ENCODE data around the gene CPNE4. TPM values are rescaled to one million over a fixed set of nuclear protein-coding genes. Genes with fewer than 3 reads are reported as not detected.

CPNE4 gene
- total RNA-seq, 1 donor from 2014 or later = 0.41 TPM

DNA sequence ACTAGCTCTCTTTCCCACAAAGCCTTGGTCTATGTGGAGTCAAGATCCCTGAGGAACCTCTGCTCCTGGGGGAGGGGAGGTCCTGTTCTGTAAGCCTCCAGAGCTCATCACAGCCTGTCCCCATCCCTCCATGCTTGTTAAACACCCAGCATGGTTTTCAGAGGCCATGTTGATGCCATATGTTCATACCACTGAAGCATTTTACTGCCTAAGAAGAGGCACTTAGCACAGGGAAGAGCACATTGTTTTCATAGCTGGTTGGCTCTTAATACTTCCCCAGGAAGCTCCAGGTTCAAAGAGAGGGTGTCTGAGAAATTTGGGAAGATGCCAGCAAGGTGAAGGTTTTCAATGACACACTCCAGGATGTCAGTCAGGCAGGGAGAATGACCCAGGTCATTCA lies 25.6 kb downstream of the CPNE4 start:
- H3K27ac Mint-ChIP-seq (ENCODE audit: unreplicated experiment) = no peak overlapping the region
- H3K36me3 Mint-ChIP-seq (ENCODE audit: low read depth, unreplicated experiment) = no peaks in the 10 kb centered on the region
- no peak for DNase-seq (ENCODE audit: low spot score)
- peaks cover 2% of the 10 kb centered on the region for H3K27me3 Mint-ChIP-seq (ENCODE audit: unreplicated experiment)
- no peaks in the 10 kb centered on the region for H3K4me1 Mint-ChIP-seq (ENCODE audit: unreplicated experiment)
- TF ChIP-seq, protein P1, sequence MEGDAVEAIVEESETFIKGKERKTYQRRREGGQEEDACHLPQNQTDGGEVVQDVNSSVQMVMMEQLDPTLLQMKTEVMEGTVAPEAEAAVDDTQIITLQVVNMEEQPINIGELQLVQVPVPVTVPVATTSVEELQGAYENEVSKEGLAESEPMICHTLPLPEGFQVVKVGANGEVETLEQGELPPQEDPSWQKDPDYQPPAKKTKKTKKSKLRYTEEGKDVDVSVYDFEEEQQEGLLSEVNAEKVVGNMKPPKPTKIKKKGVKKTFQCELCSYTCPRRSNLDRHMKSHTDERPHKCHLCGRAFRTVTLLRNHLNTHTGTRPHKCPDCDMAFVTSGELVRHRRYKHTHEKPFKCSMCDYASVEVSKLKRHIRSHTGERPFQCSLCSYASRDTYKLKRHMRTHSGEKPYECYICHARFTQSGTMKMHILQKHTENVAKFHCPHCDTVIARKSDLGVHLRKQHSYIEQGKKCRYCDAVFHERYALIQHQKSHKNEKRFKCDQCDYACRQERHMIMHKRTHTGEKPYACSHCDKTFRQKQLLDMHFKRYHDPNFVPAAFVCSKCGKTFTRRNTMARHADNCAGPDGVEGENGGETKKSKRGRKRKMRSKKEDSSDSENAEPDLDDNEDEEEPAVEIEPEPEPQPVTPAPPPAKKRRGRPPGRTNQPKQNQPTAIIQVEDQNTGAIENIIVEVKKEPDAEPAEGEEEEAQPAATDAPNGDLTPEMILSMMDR (IDR thresholded peaks at IDR 0.05; ENCODE audit: unreplicated experiment) = no peak
- H3K9me3 Mint-ChIP-seq (ENCODE audit: unreplicated experiment) = no peaks in the 10 kb centered on the region
- no peak overlapping the region for H3K4me3 Mint-ChIP-seq (ENCODE audit: unreplicated experiment)

DNA sequence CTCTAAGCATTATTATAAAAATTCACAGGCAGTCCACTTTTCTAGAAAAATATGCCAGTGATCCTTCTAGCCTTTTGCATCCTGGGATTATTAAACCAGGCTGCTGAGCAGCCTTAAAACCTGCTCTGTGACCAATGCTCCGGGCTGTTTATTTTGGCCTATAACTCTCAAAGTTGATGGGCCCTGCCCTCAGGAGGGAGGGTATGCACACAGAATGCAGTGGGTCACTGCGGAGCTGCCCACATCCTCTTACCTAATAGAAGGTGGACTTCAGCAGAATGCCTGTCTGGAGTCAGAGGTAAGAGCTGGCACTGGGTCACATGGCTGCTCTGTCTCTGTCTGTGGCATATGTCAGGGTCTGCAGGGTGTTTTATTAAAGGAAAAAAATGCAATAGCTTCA lies 26.0 kb downstream of the CPNE4 start:
- TF ChIP-seq, protein P1 (IDR thresholded peaks at IDR 0.05; ENCODE audit: unreplicated experiment) = no peak
- Mint-ChIP-seq H3K27ac (ENCODE audit: unreplicated experiment) (no peak overlapping the region), H3K4me3 (ENCODE audit: unreplicated experiment) (no peak overlapping the region), H3K36me3 (ENCODE audit: low read depth, unreplicated experiment) (no peaks in the 10 kb centered on the region), H3K27me3 (ENCODE audit: unreplicated experiment) (peaks cover 2% of the 10 kb centered on the region), H3K9me3 (ENCODE audit: unreplicated experiment) (no peaks in the 10 kb centered on the region), H3K4me1 (ENCODE audit: unreplicated experiment) (no peaks in the 10 kb centered on the region)
- DNase-seq (ENCODE audit: low spot score) = no peak

DNA sequence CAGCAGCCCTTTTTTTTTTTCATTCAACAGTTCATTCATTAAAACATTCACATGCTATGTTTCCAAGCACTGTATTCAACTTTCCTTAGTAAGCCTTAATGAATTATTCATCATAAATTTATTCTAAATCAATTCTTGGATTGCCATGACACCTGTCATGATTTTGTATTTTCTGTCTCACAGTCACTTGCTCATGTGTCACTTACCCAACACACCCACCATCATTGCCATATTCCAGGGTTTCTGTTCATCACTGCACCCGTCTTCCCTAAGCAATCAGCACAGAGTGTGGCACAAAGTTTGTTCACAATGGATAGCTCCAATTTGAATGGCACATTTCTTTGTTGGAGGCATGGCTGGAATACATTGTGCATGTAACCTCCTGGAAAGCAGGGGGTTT lies 27.2 kb downstream of the CPNE4 start:
- Mint-ChIP-seq H3K9me3 (ENCODE audit: unreplicated experiment) (no peaks in the 10 kb centered on the region), H3K4me3 (ENCODE audit: unreplicated experiment) (no peak overlapping the region), H3K27me3 (ENCODE audit: unreplicated experiment) (peaks cover 2% of the 10 kb centered on the region), H3K4me1 (ENCODE audit: unreplicated experiment) (no peaks in the 10 kb centered on the region), H3K27ac (ENCODE audit: unreplicated experiment) (no peak overlapping the region), H3K36me3 (ENCODE audit: low read depth, unreplicated experiment) (no peaks in the 10 kb centered on the region)
- TF ChIP-seq, protein P1 (IDR thresholded peaks at IDR 0.05; ENCODE audit: unreplicated experiment) = no peak
- DNase-seq (ENCODE audit: low spot score) = no peak

DNA sequence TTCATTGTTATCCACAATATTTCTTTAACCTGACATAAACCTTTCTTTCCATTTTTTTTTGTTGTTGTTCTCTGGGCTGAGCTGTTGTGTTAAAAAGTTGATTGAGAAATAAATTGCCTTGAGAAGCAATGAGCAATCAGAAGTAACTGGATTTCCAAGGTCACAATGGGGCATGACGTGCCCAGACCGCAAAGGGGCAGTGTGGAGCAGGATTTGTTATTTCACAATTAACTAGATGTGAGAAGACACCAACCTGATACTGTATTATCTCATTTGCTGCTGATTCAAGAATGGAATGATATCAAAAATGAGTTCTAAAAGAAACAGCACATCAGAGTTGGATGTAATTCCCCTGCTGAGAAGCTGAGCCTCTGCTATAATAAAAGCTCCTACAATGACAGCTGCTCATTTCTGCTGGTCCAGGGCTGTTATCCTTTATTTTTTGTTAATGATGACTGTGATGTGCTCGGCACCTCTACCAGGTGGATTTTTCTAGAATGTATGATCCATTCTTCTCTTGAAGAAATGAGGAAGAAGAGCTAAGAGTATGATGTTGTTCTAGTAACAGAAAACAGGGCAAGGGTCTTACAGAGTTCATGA lies 28.1 kb downstream of the CPNE4 start:
- Mint-ChIP-seq H3K36me3 (ENCODE audit: low read depth, unreplicated experiment) (no peaks in the 10 kb centered on the region), H3K9me3 (ENCODE audit: unreplicated experiment) (no peaks in the 10 kb centered on the region), H3K4me1 (ENCODE audit: unreplicated experiment) (no peaks in the 10 kb centered on the region), H3K4me3 (ENCODE audit: unreplicated experiment) (no peak overlapping the region), H3K27me3 (ENCODE audit: unreplicated experiment) (peaks cover 2% of the 10 kb centered on the region), H3K27ac (ENCODE audit: unreplicated experiment) (no peak overlapping the region)
- DNase-seq (ENCODE audit: low spot score) = peak; percentile 62
- TF ChIP-seq, protein P1 (IDR thresholded peaks at IDR 0.05; ENCODE audit: unreplicated experiment) = peak; percentile 65

DNA sequence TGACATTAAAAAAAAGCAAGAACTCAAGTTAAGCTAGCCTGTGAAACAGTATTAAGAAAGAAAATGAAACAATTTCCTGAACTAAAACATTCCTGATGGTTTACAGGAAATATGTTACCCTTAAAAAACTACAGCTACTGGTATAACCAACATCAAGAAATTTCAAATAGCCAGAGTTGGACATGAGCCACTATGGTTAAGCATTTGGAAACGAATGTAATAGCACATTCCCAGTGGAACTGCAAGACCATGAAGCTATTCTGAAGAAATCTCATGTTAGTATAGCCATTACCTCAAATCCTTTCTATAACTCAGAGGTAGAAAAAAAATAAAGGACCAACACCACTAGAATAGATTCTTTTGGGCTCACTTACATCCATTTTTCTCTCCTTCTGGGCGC lies 30.2 kb downstream of the CPNE4 start:
- Mint-ChIP-seq H3K4me3 (ENCODE audit: unreplicated experiment) (no peak overlapping the region), H3K36me3 (ENCODE audit: low read depth, unreplicated experiment) (no peaks in the 10 kb centered on the region), H3K27ac (ENCODE audit: unreplicated experiment) (no peak overlapping the region), H3K4me1 (ENCODE audit: unreplicated experiment) (peaks cover 3% of the 10 kb centered on the region), H3K9me3 (ENCODE audit: unreplicated experiment) (no peaks in the 10 kb centered on the region), H3K27me3 (ENCODE audit: unreplicated experiment) (no peaks in the 10 kb centered on the region)
- no peak for DNase-seq (ENCODE audit: low spot score)
- TF ChIP-seq, protein P1 (IDR thresholded peaks at IDR 0.05; ENCODE audit: unreplicated experiment) = no peak

Measured in endothelial cell (in vitro differentiated cells).